ENCODE measurements around the gene MYLIP.

MYLIP gene

DNA sequence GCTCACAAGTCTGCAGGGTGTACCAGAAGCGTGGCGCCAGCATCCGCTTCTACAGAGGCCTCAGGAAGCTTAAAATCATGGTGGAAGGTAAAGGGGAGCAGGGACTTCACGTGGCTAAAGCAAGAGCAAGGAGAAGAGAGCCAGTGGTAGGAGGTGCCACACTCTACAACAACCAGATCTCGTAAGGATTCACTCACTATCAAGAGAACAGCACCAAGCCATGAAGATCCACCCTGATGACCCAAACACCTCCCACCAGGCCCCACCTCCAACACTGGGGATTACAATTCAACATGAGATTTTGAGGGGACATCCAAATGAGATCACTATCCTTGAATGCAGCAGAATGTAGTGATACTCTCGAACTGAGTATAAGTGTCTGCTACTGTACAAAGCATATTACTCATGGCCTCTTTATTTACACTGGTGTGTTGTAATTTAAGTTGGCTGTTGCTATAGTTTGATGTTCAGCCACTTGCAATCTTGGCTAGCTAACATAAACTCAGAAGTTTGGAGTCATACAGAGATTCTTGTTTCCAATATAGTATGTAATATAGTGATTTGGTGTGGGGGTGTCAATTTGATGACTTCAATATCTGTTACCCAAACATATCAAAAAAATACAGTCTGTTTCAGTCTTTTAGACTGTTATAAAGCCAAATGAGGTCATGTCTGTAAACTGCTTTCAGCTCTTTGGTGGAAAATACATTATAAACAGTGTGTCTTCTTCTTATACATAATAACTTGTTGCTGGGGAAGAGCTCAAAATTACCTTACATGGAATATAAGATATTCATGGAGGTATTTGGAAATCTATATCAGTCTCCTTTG, 39.4 kb upstream of the MYLIP start:
- Histone ChIP-seq H3K79me2 (no peaks in the 10 kb centered on the region), H3K4me2 (ENCODE audit: low read length) (no peak overlapping the region), H3K4me3 (ENCODE audit: low read depth, low read length) (no peak overlapping the region), H3K27me3 (ENCODE audit: control insufficient read depth, insufficient read depth, low read length) (no peaks in the 10 kb centered on the region), H3K9ac (no peak overlapping the region), H3K27ac (no peak overlapping the region), H3K9me3 (ENCODE audit: control insufficient read depth, low read length) (no peaks in the 10 kb centered on the region), H3K4me1 (no peaks in the 10 kb centered on the region), H3K36me3 (ENCODE audit: control insufficient read depth, insufficient read depth, low read length) (no peaks in the 10 kb centered on the region), H2AFZ (no peak overlapping the region)
- TF ChIP-seq, protein P1, sequence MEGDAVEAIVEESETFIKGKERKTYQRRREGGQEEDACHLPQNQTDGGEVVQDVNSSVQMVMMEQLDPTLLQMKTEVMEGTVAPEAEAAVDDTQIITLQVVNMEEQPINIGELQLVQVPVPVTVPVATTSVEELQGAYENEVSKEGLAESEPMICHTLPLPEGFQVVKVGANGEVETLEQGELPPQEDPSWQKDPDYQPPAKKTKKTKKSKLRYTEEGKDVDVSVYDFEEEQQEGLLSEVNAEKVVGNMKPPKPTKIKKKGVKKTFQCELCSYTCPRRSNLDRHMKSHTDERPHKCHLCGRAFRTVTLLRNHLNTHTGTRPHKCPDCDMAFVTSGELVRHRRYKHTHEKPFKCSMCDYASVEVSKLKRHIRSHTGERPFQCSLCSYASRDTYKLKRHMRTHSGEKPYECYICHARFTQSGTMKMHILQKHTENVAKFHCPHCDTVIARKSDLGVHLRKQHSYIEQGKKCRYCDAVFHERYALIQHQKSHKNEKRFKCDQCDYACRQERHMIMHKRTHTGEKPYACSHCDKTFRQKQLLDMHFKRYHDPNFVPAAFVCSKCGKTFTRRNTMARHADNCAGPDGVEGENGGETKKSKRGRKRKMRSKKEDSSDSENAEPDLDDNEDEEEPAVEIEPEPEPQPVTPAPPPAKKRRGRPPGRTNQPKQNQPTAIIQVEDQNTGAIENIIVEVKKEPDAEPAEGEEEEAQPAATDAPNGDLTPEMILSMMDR (IDR thresholded peaks at IDR 0.05): no peak

DNA sequence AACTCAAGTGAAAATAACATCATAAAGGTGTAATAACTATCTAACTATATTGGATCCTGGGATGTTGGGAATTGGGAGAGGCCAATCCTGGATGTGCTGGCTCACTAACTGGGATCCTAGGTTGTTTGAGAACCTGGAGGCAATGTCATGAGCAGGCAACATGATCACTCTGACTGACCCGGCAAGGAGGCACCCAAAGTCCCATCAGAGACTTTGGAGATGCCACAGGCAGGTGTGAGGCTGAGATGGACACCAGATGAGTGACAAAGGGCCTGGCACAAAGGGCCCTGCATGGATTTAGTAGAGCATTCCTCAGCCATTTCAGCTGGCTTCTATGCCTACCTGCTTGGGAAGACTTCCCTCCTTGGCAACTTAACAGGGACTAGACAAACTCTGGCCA, 38.4 kb upstream of the MYLIP start:
- Histone ChIP-seq H3K27ac (no peak overlapping the region), H3K4me2 (ENCODE audit: low read length) (no peak overlapping the region), H3K36me3 (ENCODE audit: control insufficient read depth, insufficient read depth, low read length) (no peaks in the 10 kb centered on the region), H3K9me3 (ENCODE audit: control insufficient read depth, low read length) (no peaks in the 10 kb centered on the region), H3K4me1 (no peaks in the 10 kb centered on the region), H3K79me2 (no peaks in the 10 kb centered on the region), H3K27me3 (ENCODE audit: control insufficient read depth, insufficient read depth, low read length) (no peaks in the 10 kb centered on the region), H3K9ac (no peak overlapping the region), H2AFZ (no peak overlapping the region), H3K4me3 (ENCODE audit: low read depth, low read length) (no peak overlapping the region)
- TF ChIP-seq, protein P1 (IDR thresholded peaks at IDR 0.05): no peak

DNA sequence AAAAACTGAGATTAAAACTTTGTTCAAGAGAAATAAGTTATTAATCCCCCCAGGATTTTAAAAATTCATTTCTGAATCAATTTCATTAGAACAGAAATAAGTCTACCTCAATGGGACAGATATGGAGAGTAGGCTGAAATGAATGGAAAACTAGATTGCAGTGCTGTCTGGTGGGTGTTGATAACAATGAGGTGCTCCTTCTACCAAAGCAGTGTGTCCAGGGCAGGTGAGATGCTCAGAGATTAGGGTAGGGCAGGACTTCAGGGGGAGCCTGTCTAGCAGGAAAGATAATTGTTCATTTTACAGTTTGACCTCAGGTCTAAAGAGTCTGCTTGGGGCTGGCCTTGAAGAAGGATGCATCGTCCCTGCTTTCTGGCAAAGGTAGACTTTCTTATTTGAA, 38.0 kb upstream of the MYLIP start:
- no peaks in the 10 kb centered on the region for H3K4me1 ChIP-seq
- H3K27ac ChIP-seq: no peak overlapping the region
- no peaks in the 10 kb centered on the region for H3K36me3 ChIP-seq (ENCODE audit: control insufficient read depth, insufficient read depth, low read length)
- TF ChIP-seq, protein P1 (IDR thresholded peaks at IDR 0.05): no peak
- no peak overlapping the region for H3K4me3 ChIP-seq (ENCODE audit: low read depth, low read length)
- no peak overlapping the region for H2AFZ ChIP-seq
- H3K27me3 ChIP-seq (ENCODE audit: control insufficient read depth, insufficient read depth, low read length): no peaks in the 10 kb centered on the region
- H3K9ac ChIP-seq: no peak overlapping the region
- H3K79me2 ChIP-seq: no peaks in the 10 kb centered on the region
- no peaks in the 10 kb centered on the region for H3K9me3 ChIP-seq (ENCODE audit: control insufficient read depth, low read length)
- H3K4me2 ChIP-seq (ENCODE audit: low read length): no peak overlapping the region

DNA sequence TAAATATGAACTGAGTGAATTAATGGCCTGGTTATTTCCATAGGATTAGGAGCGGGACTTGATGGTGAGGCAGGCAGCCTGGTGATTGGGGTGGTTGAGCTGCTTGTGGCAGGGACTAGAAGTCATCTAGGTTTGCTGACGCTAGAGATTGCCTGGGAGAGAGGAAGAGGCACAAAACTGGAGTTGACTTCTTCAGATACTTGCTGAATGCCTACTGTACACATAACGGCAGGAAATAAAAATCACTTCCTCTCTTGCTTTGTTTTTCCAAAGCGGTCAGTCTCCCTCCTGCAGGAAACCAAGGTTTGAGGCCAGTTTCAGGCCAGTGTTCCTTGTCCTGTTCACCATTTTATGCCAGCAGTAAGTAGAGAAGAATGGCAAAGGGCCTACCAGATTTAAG, 36.7 kb upstream of the MYLIP start:
- Histone ChIP-seq H3K27ac (no peak overlapping the region), H3K4me2 (ENCODE audit: low read length) (no peak overlapping the region), H3K4me1 (no peaks in the 10 kb centered on the region), H2AFZ (no peak overlapping the region), H3K9ac (no peak overlapping the region), H3K9me3 (ENCODE audit: control insufficient read depth, low read length) (no peaks in the 10 kb centered on the region), H3K4me3 (ENCODE audit: low read depth, low read length) (no peak overlapping the region), H3K27me3 (ENCODE audit: control insufficient read depth, insufficient read depth, low read length) (no peaks in the 10 kb centered on the region), H3K79me2 (no peaks in the 10 kb centered on the region), H3K36me3 (ENCODE audit: control insufficient read depth, insufficient read depth, low read length) (no peaks in the 10 kb centered on the region)
- TF ChIP-seq, protein P1 (IDR thresholded peaks at IDR 0.05): no peak

DNA sequence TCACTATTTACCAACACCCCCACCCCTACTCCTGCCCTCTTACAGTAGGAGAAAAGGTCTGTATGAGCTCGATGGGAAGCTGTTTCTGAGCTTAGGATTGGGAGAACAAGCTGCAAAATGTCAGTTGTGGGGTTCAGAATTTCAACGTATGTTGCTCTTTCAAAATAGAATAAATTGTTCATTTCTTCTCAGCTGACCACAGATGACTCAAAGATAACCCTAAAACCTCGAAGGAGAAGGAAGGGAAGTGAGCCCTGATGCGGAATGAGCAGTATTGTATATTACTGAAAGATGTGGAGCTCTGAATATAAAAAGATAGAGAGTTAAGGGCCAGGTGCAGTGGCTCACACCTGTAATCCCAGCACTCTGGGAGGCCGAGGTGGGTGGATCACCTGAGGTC, 35.9 kb upstream of the MYLIP start:
- Histone ChIP-seq H3K9me3 (ENCODE audit: control insufficient read depth, low read length) (no peaks in the 10 kb centered on the region), H3K4me3 (ENCODE audit: low read depth, low read length) (no peak overlapping the region), H3K27ac (no peak overlapping the region), H3K9ac (no peak overlapping the region), H3K4me1 (no peaks in the 10 kb centered on the region), H3K27me3 (ENCODE audit: control insufficient read depth, insufficient read depth, low read length) (no peaks in the 10 kb centered on the region), H3K4me2 (ENCODE audit: low read length) (no peak overlapping the region), H3K79me2 (no peaks in the 10 kb centered on the region), H2AFZ (no peak overlapping the region), H3K36me3 (ENCODE audit: control insufficient read depth, insufficient read depth, low read length) (no peaks in the 10 kb centered on the region)
- TF ChIP-seq, protein P1 (IDR thresholded peaks at IDR 0.05): no peak
